Activated naive CD8-positive, alpha-beta T cell treated with anti-CD3 and anti-CD28 coated beads, Interleukin-2, amount 50 U/mL, for 24 hours (primary cell): ENCODE results near the gene ZP1.

ENCODE experiments used
- ATAC-seq: fragments of 150-1000 bp; cut with Tn5 transposase; one replicate; pipeline ENCODE4 v1.10.0; 2021
- DNase-seq: peaks from one replicate; pipeline ENCODE4 v3.0.0; 2021
- H3K27ac Mint-ChIP-seq: one replicate; pipeline ENCODE4 v1.8.0; 2021; ENCODE audit warnings: mild to moderate bottlenecking, mixed read lengths
- H3K27me3 Mint-ChIP-seq: one replicate; pipeline ENCODE4 v1.8.0; 2021; ENCODE audit warnings: mixed read lengths
- H3K36me3 Mint-ChIP-seq: one replicate; pipeline ENCODE4 v1.8.0; 2021; ENCODE audit warnings: low read depth, mixed read lengths
- H3K4me1 Mint-ChIP-seq: one replicate; pipeline ENCODE4 v1.8.0; 2021; ENCODE audit warnings: mixed read lengths
- H3K4me3 Mint-ChIP-seq: one replicate; pipeline ENCODE4 v1.8.0; 2021; ENCODE audit warnings: mild to moderate bottlenecking, moderate library complexity, mixed read lengths
- H3K9me3 Mint-ChIP-seq: one replicate; pipeline ENCODE4 v1.8.0; 2021; ENCODE audit warnings: mixed read lengths

ZP1 gene

GRCh38 chr11:60852117-60852981 lies 15.0 kb upstream of the ZP1 start:
- Mint-ChIP-seq H3K4me3 (no peak overlapping the region), H3K27ac (no peak overlapping the region), H3K9me3 (no peaks in the 10 kb centered on the region), H3K36me3 (peaks cover 30% of the 10 kb centered on the region), H3K27me3 (no peaks in the 10 kb centered on the region), H3K4me1 (peaks cover 17% of the 10 kb centered on the region)
- DNase-seq (no peak), ATAC-seq (no peak)

- no peaks in the 10 kb centered on the region for H3K27me3 Mint-ChIP-seq
- peaks cover 23% of the 10 kb centered on the region for H3K36me3 Mint-ChIP-seq
- H3K4me3 Mint-ChIP-seq, result no peak overlapping the region
- ATAC-seq, result no peak
- no peak overlapping the region for H3K27ac Mint-ChIP-seq
- H3K4me1 Mint-ChIP-seq, result peaks cover 25% of the 10 kb centered on the region
- H3K9me3 Mint-ChIP-seq, result no peaks in the 10 kb centered on the region
- no peak for DNase-seq
These were observed 14.1 kb upstream of the ZP1 start for GRCh38 chr11:60852982-60853950.

- Mint-ChIP-seq H3K9me3 (no peaks in the 10 kb centered on the region), H3K27me3 (no peaks in the 10 kb centered on the region), H3K27ac (no peak overlapping the region), H3K4me3 (no peak overlapping the region), H3K4me1 (peaks cover 35% of the 10 kb centered on the region), H3K36me3 (peaks cover 17% of the 10 kb centered on the region)
- DNase-seq, result no peak
- no peak for ATAC-seq
These were observed 13.0 kb upstream of the ZP1 start for GRCh38 chr11:60854140-60854846.

GRCh38 chr11:60854847-60855725 lies 12.3 kb upstream of the ZP1 start:
- no peak overlapping the region for H3K27ac Mint-ChIP-seq
- no peak for DNase-seq
- ATAC-seq, result no peak
- H3K9me3 Mint-ChIP-seq, result no peaks in the 10 kb centered on the region
- peaks cover 36% of the 10 kb centered on the region for H3K4me1 Mint-ChIP-seq
- H3K4me3 Mint-ChIP-seq, result no peak overlapping the region
- no peaks in the 10 kb centered on the region for H3K27me3 Mint-ChIP-seq
- H3K36me3 Mint-ChIP-seq, result peaks cover 17% of the 10 kb centered on the region

GRCh38 chr11:60855726-60856633 lies 11.4 kb upstream of the ZP1 start, which contains the start of gene PTGDR2:
PTGDR2 (minus strand) TSS chr11:60855950; CDS start chr11:60853722, 2,228 bp downstream.
- peaks cover 11% of the 10 kb centered on the region for H3K36me3 Mint-ChIP-seq

GRCh38 chr11:60857378-60858232 lies 9.7 kb upstream of the ZP1 start:
- no peak for DNase-seq
- H3K4me3 Mint-ChIP-seq, result no peak overlapping the region
- peak overlapping the region; percentile 17 for H3K27ac Mint-ChIP-seq
- no peaks in the 10 kb centered on the region for H3K9me3 Mint-ChIP-seq
- no peaks in the 10 kb centered on the region for H3K27me3 Mint-ChIP-seq
- H3K36me3 Mint-ChIP-seq, result peaks cover 2% of the 10 kb centered on the region
- peak; percentile 51 for ATAC-seq
- peaks cover 36% of the 10 kb centered on the region for H3K4me1 Mint-ChIP-seq

More at GRCh38 chr11:60855726-60856633, 11.4 kb upstream of the ZP1 start, which contains the start of gene PTGDR2:
- ATAC-seq, result no peak
- no peaks in the 10 kb centered on the region for H3K9me3 Mint-ChIP-seq
- H3K4me3 Mint-ChIP-seq, result no peak within 1 kb of the TSS
- no peaks in the 10 kb centered on the region for H3K27me3 Mint-ChIP-seq
- peaks cover 36% of the 10 kb centered on the region for H3K4me1 Mint-ChIP-seq
- no peak within 1 kb of the TSS for H3K27ac Mint-ChIP-seq
- no peak for DNase-seq

- H3K9me3 Mint-ChIP-seq, result no peaks in the 10 kb centered on the region
- H3K36me3 Mint-ChIP-seq, result peaks cover under 1% of the 10 kb centered on the region
- no peaks in the 10 kb centered on the region for H3K27me3 Mint-ChIP-seq
- ATAC-seq, result no peak
- no peak overlapping the region for H3K4me3 Mint-ChIP-seq
- peak overlapping the region; percentile 25 for H3K27ac Mint-ChIP-seq
- no peak for DNase-seq
- peaks cover 36% of the 10 kb centered on the region for H3K4me1 Mint-ChIP-seq
These were observed 9.1 kb upstream of the ZP1 start for GRCh38 chr11:60858236-60858635.

- Mint-ChIP-seq H3K4me1 (peaks cover 36% of the 10 kb centered on the region), H3K27me3 (no peaks in the 10 kb centered on the region), H3K36me3 (no peaks in the 10 kb centered on the region), H3K27ac (peak overlapping the region; percentile 57), H3K4me3 (no peak overlapping the region), H3K9me3 (no peaks in the 10 kb centered on the region)
- ATAC-seq (no peak), DNase-seq (no peak)
These were observed 8.4 kb upstream of the ZP1 start for GRCh38 chr11:60858731-60859464.

GRCh38 chr11:60859616-60860250 lies 7.6 kb upstream of the ZP1 start:
- Mint-ChIP-seq H3K36me3 (no peaks in the 10 kb centered on the region), H3K27me3 (no peaks in the 10 kb centered on the region), H3K4me1 (peaks cover 34% of the 10 kb centered on the region), H3K27ac (no peak overlapping the region), H3K9me3 (no peaks in the 10 kb centered on the region), H3K4me3 (no peak overlapping the region)
- DNase-seq (no peak), ATAC-seq (no peak)

- Mint-ChIP-seq H3K27ac (no peak overlapping the region), H3K4me1 (peaks cover 26% of the 10 kb centered on the region), H3K9me3 (no peaks in the 10 kb centered on the region), H3K27me3 (no peaks in the 10 kb centered on the region), H3K36me3 (no peaks in the 10 kb centered on the region), H3K4me3 (no peak overlapping the region)
- no peak for ATAC-seq
- no peak for DNase-seq
These were observed 6.4 kb upstream of the ZP1 start for GRCh38 chr11:60860943-60861342.

- H3K9me3 Mint-ChIP-seq, result no peaks in the 10 kb centered on the region
- no peaks in the 10 kb centered on the region for H3K27me3 Mint-ChIP-seq
- no peak for ATAC-seq
- H3K4me3 Mint-ChIP-seq, result no peak overlapping the region
- peaks cover 22% of the 10 kb centered on the region for H3K4me1 Mint-ChIP-seq
- DNase-seq, result no peak
- no peak overlapping the region for H3K27ac Mint-ChIP-seq
- H3K36me3 Mint-ChIP-seq, result no peaks in the 10 kb centered on the region
These were observed 5.2 kb upstream of the ZP1 start for GRCh38 chr11:60862171-60862570.
